Right lobe of liver (tissue), 4 donors: Measurements from ENCODE around the gene OPRM1.

Experiments
- CTCF ChIP-seq, 4 donors: fragments of 200-600 bp in 3 of 4; fragments of 450-650 bp in 1 of 4; IDR thresholded peaks; one replicate each; pipeline versions ENCODE4 v1.5.1 to v1.8.0; 2016 to 2022; ENCODE audit warnings: antibody characterized with exemption in 4 of 4, mild to moderate bottlenecking in 2 of 4
- POLR2A ChIP-seq: fragments of 450-650 bp; IDR thresholded peaks from one replicate; pipeline ENCODE4 v1.6.1; 2017; ENCODE audit warnings: antibody characterized with exemption, mild to moderate bottlenecking
- donor health status: DM: no; HTN: no; CAD: no.
- donor health status: DM: no; HTN: no; CAD: no.
- donor health status: DM: no; HTN: yes; CAD: no.

GRCh38 chr6:154080461-154081189, 41.6 kb downstream of the OPRM1 start:
- TF ChIP-seq CTCF (IDR thresholded peaks at IDR 0.05) (no peak), POLR2A (no peak)
